Measurements from ENCODE around the gene GALNT2.

Gene GALNT2

GRCh38 chr1:230029244-230029941 lies 37.6 kb upstream of the GALNT2 start:
- no peaks in the 10 kb centered on the region for H3K79me2 ChIP-seq (ENCODE audit: low read length)
- no peak overlapping the region for H3K9ac ChIP-seq (ENCODE audit: low read length)
- no peak overlapping the region for H3K27ac ChIP-seq (ENCODE audit: low read length)
- no peaks in the 10 kb centered on the region for H3K27me3 ChIP-seq (replicated peaks; ENCODE audit: insufficient read depth, low read length)
- H3K4me3 ChIP-seq (ENCODE audit: low read length) = no peak overlapping the region
- no peak for DNase-seq
- H3K9me3 ChIP-seq (replicated peaks; ENCODE audit: insufficient read depth, low read length) = no peaks in the 10 kb centered on the region
- H3K9me2 ChIP-seq (replicated peaks; ENCODE audit: insufficient read depth, low read length) = no peaks in the 10 kb centered on the region
- H3K36me3 ChIP-seq (replicated peaks; ENCODE audit: insufficient read depth, low read length) = no peaks in the 10 kb centered on the region
- no peak overlapping the region for H3K4me2 ChIP-seq (ENCODE audit: low read depth, low read length)
- H4K20me1 ChIP-seq (ENCODE audit: insufficient read depth, low read length) = no peaks in the 10 kb centered on the region
- H3K4me1 ChIP-seq (ENCODE audit: low read length) = no peaks in the 10 kb centered on the region
- TF ChIP-seq EZH2phosphoT487 (IDR thresholded peaks at IDR 0.05; ENCODE audit: low read length) (no peak), EZH2 (optimal IDR thresholded peaks at IDR 0.05; ENCODE audit: low read depth, low read length) (no peak)
- TF ChIP-seq, protein P1, sequence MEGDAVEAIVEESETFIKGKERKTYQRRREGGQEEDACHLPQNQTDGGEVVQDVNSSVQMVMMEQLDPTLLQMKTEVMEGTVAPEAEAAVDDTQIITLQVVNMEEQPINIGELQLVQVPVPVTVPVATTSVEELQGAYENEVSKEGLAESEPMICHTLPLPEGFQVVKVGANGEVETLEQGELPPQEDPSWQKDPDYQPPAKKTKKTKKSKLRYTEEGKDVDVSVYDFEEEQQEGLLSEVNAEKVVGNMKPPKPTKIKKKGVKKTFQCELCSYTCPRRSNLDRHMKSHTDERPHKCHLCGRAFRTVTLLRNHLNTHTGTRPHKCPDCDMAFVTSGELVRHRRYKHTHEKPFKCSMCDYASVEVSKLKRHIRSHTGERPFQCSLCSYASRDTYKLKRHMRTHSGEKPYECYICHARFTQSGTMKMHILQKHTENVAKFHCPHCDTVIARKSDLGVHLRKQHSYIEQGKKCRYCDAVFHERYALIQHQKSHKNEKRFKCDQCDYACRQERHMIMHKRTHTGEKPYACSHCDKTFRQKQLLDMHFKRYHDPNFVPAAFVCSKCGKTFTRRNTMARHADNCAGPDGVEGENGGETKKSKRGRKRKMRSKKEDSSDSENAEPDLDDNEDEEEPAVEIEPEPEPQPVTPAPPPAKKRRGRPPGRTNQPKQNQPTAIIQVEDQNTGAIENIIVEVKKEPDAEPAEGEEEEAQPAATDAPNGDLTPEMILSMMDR (IDR thresholded peaks at IDR 0.05; ENCODE audit: low read length) = no peak
- no peak overlapping the region for H2AFZ ChIP-seq (ENCODE audit: low read length)
- H3F3A ChIP-seq (ENCODE audit: insufficient read depth, low read length) = no peaks in the 10 kb centered on the region

- TF ChIP-seq, protein P1 (IDR thresholded peaks at IDR 0.05; ENCODE audit: low read length) = no peak
- TF ChIP-seq EZH2 (optimal IDR thresholded peaks at IDR 0.05; ENCODE audit: low read depth, low read length) (no peak), EZH2phosphoT487 (IDR thresholded peaks at IDR 0.05; ENCODE audit: low read length) (no peak)
Measured at GRCh38 chr1:230030122-230030821, 36.8 kb upstream of the GALNT2 start.

DNA sequence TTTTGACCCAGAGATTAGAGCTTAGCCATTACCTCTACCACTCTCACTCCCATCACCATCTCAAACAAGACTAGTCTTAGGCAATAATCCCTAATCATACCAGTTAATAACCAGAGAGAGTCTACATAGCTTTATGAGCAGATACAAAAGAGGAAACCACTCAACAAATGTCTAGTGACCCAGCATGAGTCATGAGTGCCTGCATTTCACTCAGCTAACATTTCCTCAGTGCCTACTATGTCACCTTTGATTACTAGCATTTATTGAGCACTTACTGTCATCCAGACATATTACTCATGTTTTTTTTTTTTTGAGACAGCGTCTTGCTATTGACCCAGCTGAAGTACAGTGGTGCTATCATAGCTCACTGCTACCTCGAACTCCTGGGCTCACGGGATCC lies 35.9 kb upstream of the GALNT2 start:
- Histone ChIP-seq H2AFZ (ENCODE audit: low read length) (no peak overlapping the region), H3K4me2 (ENCODE audit: low read depth, low read length) (no peak overlapping the region), H3K79me2 (ENCODE audit: low read length) (no peaks in the 10 kb centered on the region), H3K9me3 (replicated peaks; ENCODE audit: insufficient read depth, low read length) (no peaks in the 10 kb centered on the region), H3K27ac (ENCODE audit: low read length) (no peak overlapping the region), H3F3A (ENCODE audit: insufficient read depth, low read length) (no peaks in the 10 kb centered on the region), H3K4me3 (ENCODE audit: low read length) (no peak overlapping the region), H3K36me3 (replicated peaks; ENCODE audit: insufficient read depth, low read length) (no peaks in the 10 kb centered on the region), H3K9ac (ENCODE audit: low read length) (no peak overlapping the region), H3K27me3 (replicated peaks; ENCODE audit: insufficient read depth, low read length) (no peaks in the 10 kb centered on the region), H3K4me1 (ENCODE audit: low read length) (no peaks in the 10 kb centered on the region), H4K20me1 (ENCODE audit: insufficient read depth, low read length) (no peaks in the 10 kb centered on the region), H3K9me2 (replicated peaks; ENCODE audit: insufficient read depth, low read length) (no peaks in the 10 kb centered on the region)
- TF ChIP-seq, protein P1 (IDR thresholded peaks at IDR 0.05; ENCODE audit: low read length) = no peak
- TF ChIP-seq EZH2phosphoT487 (IDR thresholded peaks at IDR 0.05; ENCODE audit: low read length) (no peak), EZH2 (optimal IDR thresholded peaks at IDR 0.05; ENCODE audit: low read depth, low read length) (no peak)
- DNase-seq = no peak

More at GRCh38 chr1:230030122-230030821, 36.8 kb upstream of the GALNT2 start:
- Histone ChIP-seq H3K36me3 (replicated peaks; ENCODE audit: insufficient read depth, low read length) (no peaks in the 10 kb centered on the region), H4K20me1 (ENCODE audit: insufficient read depth, low read length) (no peaks in the 10 kb centered on the region), H3K79me2 (ENCODE audit: low read length) (no peaks in the 10 kb centered on the region), H3K27ac (ENCODE audit: low read length) (no peak overlapping the region), H3K4me3 (ENCODE audit: low read length) (no peak overlapping the region), H3K4me2 (ENCODE audit: low read depth, low read length) (no peak overlapping the region), H3K9me2 (replicated peaks; ENCODE audit: insufficient read depth, low read length) (no peaks in the 10 kb centered on the region), H3K9ac (ENCODE audit: low read length) (no peak overlapping the region), H3K27me3 (replicated peaks; ENCODE audit: insufficient read depth, low read length) (no peaks in the 10 kb centered on the region), H2AFZ (ENCODE audit: low read length) (no peak overlapping the region), H3K4me1 (ENCODE audit: low read length) (no peaks in the 10 kb centered on the region), H3F3A (ENCODE audit: insufficient read depth, low read length) (no peaks in the 10 kb centered on the region), H3K9me3 (replicated peaks; ENCODE audit: insufficient read depth, low read length) (no peaks in the 10 kb centered on the region)
- DNase-seq = no peak

Data from MM.1S (cell line).